Activated CD8-positive, alpha-beta memory T cell treated with anti-CD3 and anti-CD28 coated beads for 24 hours (primary cell): ENCODE measurements around the gene MLIP.
"Not testable (repeated sequence)": the region's sequence is repeated elsewhere in the genome, so short reads cannot be mapped to it uniquely, and the experiment has no call there.

Source experiments
- DNase-seq: peaks from one replicate; pipeline ENCODE4 v3.0.0-alpha.2; 2020

The MLIP gene

GRCh38 chr6:54111341-54112045, at the start of gene MLIP:
MLIP (plus strand) TSS chr6:54111443; CDS start chr6:54111480, 37 bp downstream.
- no peak for DNase-seq

GRCh38 chr6:54063228-54063539, 48.1 kb upstream of the MLIP start:
- no peak for DNase-seq

GRCh38 chr6:54068694-54069093, 42.5 kb upstream of the MLIP start:
- DNase-seq, result no peak

- DNase-seq, result no peak
Observed at GRCh38 chr6:54070025-54070424, 41.2 kb upstream of the MLIP start.

GRCh38 chr6:54071821-54072340, 39.4 kb upstream of the MLIP start:
- DNase-seq, result no peak

GRCh38 chr6:54072635-54073313, 38.5 kb upstream of the MLIP start:
- no peak for DNase-seq

GRCh38 chr6:54073487-54073886, 37.8 kb upstream of the MLIP start:
- DNase-seq, result no peak

- no peak for DNase-seq
Observed at GRCh38 chr6:54074109-54074508, 37.1 kb upstream of the MLIP start.

GRCh38 chr6:54074578-54075195, 36.6 kb upstream of the MLIP start:
- no peak for DNase-seq

- DNase-seq, result no peak
Observed at GRCh38 chr6:54076159-54076789, 35.0 kb upstream of the MLIP start.

- DNase-seq, result not testable (repeated sequence)
Observed at GRCh38 chr6:54081499-54081898, 29.7 kb upstream of the MLIP start.

GRCh38 chr6:54083287-54083686, 28.0 kb upstream of the MLIP start:
- no peak for DNase-seq

- DNase-seq, result no peak
Observed at GRCh38 chr6:54084231-54084630, 27.0 kb upstream of the MLIP start.

- no peak for DNase-seq
Observed at GRCh38 chr6:54085047-54085446, 26.2 kb upstream of the MLIP start.

- no peak for DNase-seq
Observed at GRCh38 chr6:54085541-54085940, 25.7 kb upstream of the MLIP start.

GRCh38 chr6:54086439-54086838, 24.8 kb upstream of the MLIP start:
- DNase-seq, result no peak

GRCh38 chr6:54087721-54088120, 23.5 kb upstream of the MLIP start:
- no peak for DNase-seq

GRCh38 chr6:54093326-54093948, 17.8 kb upstream of the MLIP start:
- no peak for DNase-seq

- DNase-seq, result no peak
Observed at GRCh38 chr6:54094293-54094692, 16.9 kb upstream of the MLIP start.

GRCh38 chr6:54094786-54095185, 16.5 kb upstream of the MLIP start:
- DNase-seq, result no peak

GRCh38 chr6:54095723-54096122, 15.5 kb upstream of the MLIP start:
- DNase-seq, result no peak

- DNase-seq, result no peak
Observed at GRCh38 chr6:54096811-54097210, 14.4 kb upstream of the MLIP start.

- DNase-seq, result no peak
Observed at GRCh38 chr6:54097753-54098152, 13.5 kb upstream of the MLIP start.
